Fibroblast of skin of left quadriceps (primary cell): ENCODE results near the gene TSEN2.
"Not testable (repeated sequence)": the region's sequence is repeated elsewhere in the genome, so short reads cannot be mapped to it uniquely, and the experiment has no call there.

Experiments
- DNase-seq, 2 experiments: peaks; one replicate each; pipeline ENCODE4 v3.0.0-alpha.2; 2013; ENCODE audit warnings: low read depth in 2 of 2

The TSEN2 gene

GRCh38 chr3:12472000-12472610 is 12.2 kb upstream of the TSEN2 start:
- no peak for DNase-seq

GRCh38 chr3:12472796-12473195 is 11.5 kb upstream of the TSEN2 start:
- DNase-seq: no peak

GRCh38 chr3:12473511-12473910 is 10.8 kb upstream of the TSEN2 start:
- DNase-seq: peak; percentile 53 to 55

- peak in 1 of 2 experiments; percentile 44 for DNase-seq
These were observed 7.9 kb upstream of the TSEN2 start for GRCh38 chr3:12476238-12476897.

- DNase-seq: no peak
These were observed 7.0 kb upstream of the TSEN2 start for GRCh38 chr3:12477256-12477655.

- no peak for DNase-seq
These were observed 6.0 kb upstream of the TSEN2 start for GRCh38 chr3:12478326-12478725.

- DNase-seq: not testable (repeated sequence)
These were observed 5.1 kb upstream of the TSEN2 start for GRCh38 chr3:12479198-12479597.

GRCh38 chr3:12479919-12480427 is 4.3 kb upstream of the TSEN2 start:
- DNase-seq: no peak

- DNase-seq: no peak
These were observed 870 bp upstream of the TSEN2 start for GRCh38 chr3:12483410-12483809.

- DNase-seq: no peak
These were observed 445 bp upstream of the TSEN2 start for GRCh38 chr3:12483872-12484197.

GRCh38 chr3:12484983-12485327 is 675 bp downstream of the TSEN2 start:
- DNase-seq: no peak

- no peak for DNase-seq
These were observed 1.7 kb downstream of the TSEN2 start for GRCh38 chr3:12486001-12486400.

- no peak for DNase-seq
These were observed 2.6 kb downstream of the TSEN2 start for GRCh38 chr3:12486916-12487315.

- no peak for DNase-seq
These were observed 3.1 kb downstream of the TSEN2 start for GRCh38 chr3:12487336-12487735.

GRCh38 chr3:12487786-12488185 is 3.5 kb downstream of the TSEN2 start:
- no peak for DNase-seq

- DNase-seq: no peak
These were observed 5.1 kb downstream of the TSEN2 start for GRCh38 chr3:12489368-12489767.

- peak; percentile 64 to 69 for DNase-seq
These were observed 5.6 kb downstream of the TSEN2 start for GRCh38 chr3:12489832-12490231.

GRCh38 chr3:12490547-12490946 is 6.3 kb downstream of the TSEN2 start:
- DNase-seq: no peak

- DNase-seq: no peak
These were observed 11.6 kb downstream of the TSEN2 start for GRCh38 chr3:12495749-12496452.

- no peak for DNase-seq
These were observed 12.1 kb downstream of the TSEN2 start for GRCh38 chr3:12496453-12496761.

- DNase-seq: no peak
These were observed 15.2 kb downstream of the TSEN2 start for GRCh38 chr3:12499474-12499873.

- no peak for DNase-seq
These were observed 17.2 kb downstream of the TSEN2 start for GRCh38 chr3:12501360-12502020.
